GM13977 (cell line): Measurements from ENCODE around the gene DIO3.

Source experiments
- DNase-seq: peaks from one replicate; pipeline ENCODE4 v3.0.0; 2012; ENCODE audit warnings: low spot score
- in situ Hi-C: fragments of 300-500 bp; cut with MboI; formaldehyde crosslinking; loops from one replicate; pipeline ENCODE4 v1.12.0; 2022; ENCODE audit warnings: low sequenced_read_pairs, low pct_unique_long_range_greater_than_20kb, mixed read lengths, inconsistent platforms; ENCODE audit not compliant: unreplicated experiment
- TF ChIP-seq, protein P1 (sequence below): IDR thresholded peaks from 2 replicates; pipeline ENCODE4 v1.5.1; 2012; ENCODE audit warnings: mild to moderate bottlenecking, control low read depth; ENCODE audit not compliant: insufficient read depth; ENCODE audit errors: extremely low read depth, missing control alignments

DIO3 gene

DNA sequence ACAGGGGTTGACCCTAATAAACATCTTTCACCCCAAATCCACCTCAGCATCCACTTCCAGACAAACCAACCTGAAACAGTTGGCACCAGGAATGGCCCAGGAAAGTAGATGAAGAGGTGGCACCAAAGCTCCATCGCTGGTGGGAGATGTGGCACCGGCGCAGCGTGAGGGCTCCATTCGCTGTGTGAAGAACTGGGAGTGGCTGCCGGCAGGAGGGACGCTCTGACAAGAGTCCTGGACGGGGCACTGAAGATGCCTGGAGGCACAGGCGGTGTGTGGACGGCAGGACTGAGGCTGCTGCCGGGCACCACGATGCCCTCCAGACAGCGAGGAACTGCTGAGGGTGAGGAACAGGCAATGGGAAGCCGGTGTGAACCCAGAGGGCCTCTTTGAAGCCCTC lies 29.3 kb downstream of the DIO3 start:
- in situ Hi-C loops, result no loop called here
- no peak for DNase-seq
- TF ChIP-seq, protein P1, sequence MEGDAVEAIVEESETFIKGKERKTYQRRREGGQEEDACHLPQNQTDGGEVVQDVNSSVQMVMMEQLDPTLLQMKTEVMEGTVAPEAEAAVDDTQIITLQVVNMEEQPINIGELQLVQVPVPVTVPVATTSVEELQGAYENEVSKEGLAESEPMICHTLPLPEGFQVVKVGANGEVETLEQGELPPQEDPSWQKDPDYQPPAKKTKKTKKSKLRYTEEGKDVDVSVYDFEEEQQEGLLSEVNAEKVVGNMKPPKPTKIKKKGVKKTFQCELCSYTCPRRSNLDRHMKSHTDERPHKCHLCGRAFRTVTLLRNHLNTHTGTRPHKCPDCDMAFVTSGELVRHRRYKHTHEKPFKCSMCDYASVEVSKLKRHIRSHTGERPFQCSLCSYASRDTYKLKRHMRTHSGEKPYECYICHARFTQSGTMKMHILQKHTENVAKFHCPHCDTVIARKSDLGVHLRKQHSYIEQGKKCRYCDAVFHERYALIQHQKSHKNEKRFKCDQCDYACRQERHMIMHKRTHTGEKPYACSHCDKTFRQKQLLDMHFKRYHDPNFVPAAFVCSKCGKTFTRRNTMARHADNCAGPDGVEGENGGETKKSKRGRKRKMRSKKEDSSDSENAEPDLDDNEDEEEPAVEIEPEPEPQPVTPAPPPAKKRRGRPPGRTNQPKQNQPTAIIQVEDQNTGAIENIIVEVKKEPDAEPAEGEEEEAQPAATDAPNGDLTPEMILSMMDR, result no peak

DNA sequence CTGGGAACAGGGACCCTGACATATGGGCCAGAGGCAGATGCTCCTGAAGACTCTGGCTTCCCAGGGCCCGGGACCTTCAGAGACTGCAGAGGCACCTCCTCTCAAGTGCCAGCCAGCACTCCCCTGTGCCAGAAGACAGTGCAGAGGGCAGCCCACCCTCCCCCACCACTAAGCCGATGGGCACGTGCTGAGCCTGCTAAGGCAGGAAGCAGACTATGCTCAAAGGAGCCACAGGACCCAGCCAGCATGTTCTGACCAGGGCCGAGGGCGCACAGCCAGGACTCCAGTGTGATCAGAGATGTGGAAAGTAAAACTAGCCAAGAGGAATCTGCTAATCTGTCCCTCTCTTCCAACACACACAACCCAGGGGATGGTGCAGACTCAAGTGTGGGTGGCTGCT lies 29.8 kb downstream of the DIO3 start:
- no peak for DNase-seq
- TF ChIP-seq, protein P1, result no peak
- in situ Hi-C loops, result no loop called here

DNA sequence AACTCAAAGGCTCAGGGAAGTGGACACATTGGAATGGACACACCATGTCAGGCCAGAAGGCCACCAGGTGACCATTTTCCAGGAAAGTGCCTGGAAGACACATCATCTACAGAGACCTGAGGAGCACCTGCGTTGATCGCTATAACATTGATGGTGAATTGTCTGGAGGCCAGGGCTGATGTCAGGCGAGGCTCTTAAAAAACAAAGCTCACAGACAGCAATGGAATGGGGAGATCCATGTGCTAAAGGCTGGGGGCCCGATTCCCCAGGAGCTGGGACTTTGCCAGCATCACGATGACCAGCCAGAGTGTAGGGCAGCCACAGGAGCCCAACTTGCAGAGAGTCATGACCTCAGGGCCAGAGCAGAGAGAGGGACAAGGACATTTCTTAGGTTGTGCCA lies 30.3 kb downstream of the DIO3 start:
- in situ Hi-C loops, result no loop called here
- TF ChIP-seq, protein P1, result no peak

GRCh38 chr14:101593411-101594238 lies 32.3 kb downstream of the DIO3 start:
- no peak for DNase-seq
- TF ChIP-seq, protein P1, result no peak
- in situ Hi-C loops, result no loop called here

More for the DNA sequence above, 30.3 kb downstream of the DIO3 start:
- DNase-seq, result no peak

- in situ Hi-C loops, result no loop called here
- DNase-seq, result no peak
- TF ChIP-seq, protein P1, result no peak
Observed at GRCh38 chr14:101594511-101595148, 33.3 kb downstream of the DIO3 start.

GRCh38 chr14:101595349-101595748 lies 34.1 kb downstream of the DIO3 start:
- TF ChIP-seq, protein P1, result no peak
- in situ Hi-C loops, result no loop called here
- DNase-seq, result no peak
